Neural cell (in vitro differentiated cells): ENCODE measurements around the gene SYF2. TPM values are rescaled to one million over a fixed set of nuclear protein-coding genes. Genes with fewer than 3 reads are reported as not detected.

Source experiments
- H2AFZ ChIP-seq: fragments of 200-600, 300-800 bp; sonication (generic), shearing (Covaris generic); 2 replicates; pipeline ENCODE4 v1.6.0; 2014; ENCODE audit warnings: low read depth, mild to moderate bottlenecking, antibody characterized with exemption, low read length, moderate library complexity
- H3F3A ChIP-seq: fragments of 200-600 bp; shearing (Covaris generic); 2 replicates; pipeline ENCODE4 v1.6.1; 2016; ENCODE audit warnings: mild to moderate bottlenecking, moderate library complexity, mixed read lengths, antibody characterized with exemption, low read length; ENCODE audit not compliant: insufficient read depth, poor library complexity, severe bottlenecking
- H3K27ac ChIP-seq: fragments of 200-600, 300-800 bp; sonication (generic), shearing (Covaris generic); 2 replicates; pipeline ENCODE4 v1.5.1; 2014; ENCODE audit warnings: mild to moderate bottlenecking, low read length, moderate library complexity
- H3K27me3 ChIP-seq: fragments of 300-800, 200-600 bp; sonication (generic), shearing (Covaris generic); 2 replicates; pipeline ENCODE4 v1.6.0; 2014; ENCODE audit warnings: mild to moderate bottlenecking, low read depth, low read length, moderate library complexity; ENCODE audit not compliant: insufficient read depth
- H3K36me3 ChIP-seq: fragments of 300-800, 200-600 bp; sonication (generic), shearing (Covaris generic); 2 replicates; pipeline ENCODE4 v1.5.1; 2014; ENCODE audit warnings: mild to moderate bottlenecking, antibody characterized with exemption, low read length, moderate library complexity; ENCODE audit not compliant: insufficient read depth
- H3K4me2 ChIP-seq: fragments of 300-800, 200-600 bp; sonication (generic), shearing (Covaris generic); 2 replicates; pipeline ENCODE4 v1.6.0; 2014; ENCODE audit warnings: mild to moderate bottlenecking, low read length
- H3K4me3 ChIP-seq: fragments of 300-800, 200-600 bp; sonication (generic), shearing (Covaris generic); 2 replicates; pipeline ENCODE4 v1.5.1; 2014; ENCODE audit warnings: mild to moderate bottlenecking, low read length, moderate library complexity
- H3K79me2 ChIP-seq: fragments of 200-600 bp; shearing (Covaris generic); replicated peaks from 2 replicates; pipeline ENCODE4 v1.6.0; 2014; ENCODE audit warnings: mild to moderate bottlenecking, low read length, moderate library complexity; ENCODE audit not compliant: insufficient read depth
- H3K9ac ChIP-seq: fragments of 300-800, 200-600 bp; sonication (generic), shearing (Covaris generic); 2 replicates; pipeline ENCODE4 v1.6.1; 2016; ENCODE audit warnings: mild to moderate bottlenecking, low read length, mixed read lengths
- H3K9me2 ChIP-seq: fragments of 200-600 bp; shearing (Covaris generic); 2 replicates; pipeline ENCODE4 v1.6.1; 2016; ENCODE audit warnings: mild to moderate bottlenecking, low read length, mixed read lengths; ENCODE audit not compliant: insufficient read depth
- H3K9me3 ChIP-seq: fragments of 200-600, 300-800 bp; sonication (generic), shearing (Covaris generic); 2 replicates; pipeline ENCODE4 v1.6.1; 2016; ENCODE audit warnings: mild to moderate bottlenecking, mixed run types, low read length, moderate library complexity, mixed read lengths
- H4K20me1 ChIP-seq: fragments of 200-600 bp; shearing (Covaris generic); 2 replicates; pipeline ENCODE4 v1.6.1; 2016; ENCODE audit warnings: mild to moderate bottlenecking, mixed run types; ENCODE audit not compliant: insufficient read depth
- EP300 ChIP-seq: fragments of 450-650 bp; conservative IDR thresholded peaks from 2 replicates; pipeline ENCODE4 v1.6.1; 2014; ENCODE audit warnings: antibody characterized with exemption, mild to moderate bottlenecking, moderate library complexity; ENCODE audit not compliant: poor library complexity, severe bottlenecking
- EZH2 ChIP-seq: fragments of 200-600, 300-800 bp; shearing (Covaris generic), sonication (generic); IDR thresholded peaks from 2 replicates; pipeline ENCODE4 v1.6.1; 2014; ENCODE audit warnings: antibody characterized with exemption, low read length, borderline replicate concordance, mild to moderate bottlenecking; ENCODE audit not compliant: insufficient read depth, poor library complexity, severe bottlenecking
- MXI1 ChIP-seq: fragments of 450-650 bp; conservative IDR thresholded peaks from 2 replicates; pipeline ENCODE4 v1.6.1; 2014; ENCODE audit warnings: antibody characterized with exemption, mild to moderate bottlenecking; ENCODE audit not compliant: poor library complexity, severe bottlenecking
- POLR2AphosphoS5 ChIP-seq: IDR thresholded peaks from 2 replicates; pipeline ENCODE4 v1.6.1; 2012
- RAD21 ChIP-seq: fragments of 450-650 bp; conservative IDR thresholded peaks from 2 replicates; pipeline ENCODE4 v1.6.1; 2014; ENCODE audit warnings: antibody characterized with exemption, mild to moderate bottlenecking, moderate library complexity
- SMC3 ChIP-seq: fragments of 450-650 bp; conservative IDR thresholded peaks from 2 replicates; pipeline ENCODE4 v1.6.1; 2014; ENCODE audit warnings: antibody characterized with exemption, mild to moderate bottlenecking, moderate library complexity; ENCODE audit not compliant: poor library complexity
- TAF1 ChIP-seq: IDR thresholded peaks from 2 replicates; pipeline ENCODE4 v1.6.1; 2012; ENCODE audit warnings: low read depth
- polyA plus RNA-seq: library from polyadenylated mRNA; depleted of rRNA; stranded (reverse); fragments of >200 nt; gene quantifications from 2 replicates; pipeline ENCODE4 v1.2.3, GENCODE V29; 2014
- TF ChIP-seq, protein P1 (sequence below): fragments of 450-650 bp; IDR thresholded peaks from 2 replicates; pipeline ENCODE4 v1.5.1; 2014; ENCODE audit warnings: antibody characterized with exemption, mild to moderate bottlenecking, moderate library complexity; ENCODE audit not compliant: poor library complexity, severe bottlenecking
- TF ChIP-seq, protein P2 (sequence below): IDR thresholded peaks from 2 replicates; pipeline ENCODE4 v1.6.1; 2012; ENCODE audit warnings: borderline replicate concordance

SYF2 gene
- polyA plus RNA-seq, 1 donor from 2014 or later, result 94.1 TPM

DNA sequence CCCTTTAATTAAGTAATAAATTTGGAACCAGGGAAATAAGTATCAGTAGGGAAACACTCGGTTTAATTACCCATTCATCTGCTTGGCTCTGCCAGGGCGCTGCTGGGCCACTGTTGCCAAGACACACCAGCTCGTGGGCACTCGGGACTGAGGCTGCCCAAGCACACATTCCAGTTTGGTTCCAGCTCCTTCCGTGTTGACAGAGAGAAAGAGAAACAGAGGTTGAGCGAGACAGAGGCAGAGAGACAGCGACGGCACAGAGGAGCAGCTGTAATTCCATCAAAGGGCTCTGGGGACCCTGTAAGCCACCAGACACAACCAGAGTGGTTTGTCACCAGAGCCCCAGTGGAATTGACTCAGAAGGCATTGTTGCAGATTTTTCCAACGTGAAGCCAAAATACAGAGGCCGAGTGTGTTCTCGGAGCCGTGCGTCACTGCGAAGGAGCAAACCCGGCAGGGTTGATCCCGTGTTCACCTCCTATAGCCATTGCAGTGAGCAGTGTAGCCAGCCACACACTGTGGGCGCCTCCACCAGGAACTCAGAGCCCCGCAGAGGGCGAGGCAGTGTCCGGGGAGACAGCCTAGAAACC lies 33.5 kb downstream of the SYF2 start:
- TF ChIP-seq, protein P1, sequence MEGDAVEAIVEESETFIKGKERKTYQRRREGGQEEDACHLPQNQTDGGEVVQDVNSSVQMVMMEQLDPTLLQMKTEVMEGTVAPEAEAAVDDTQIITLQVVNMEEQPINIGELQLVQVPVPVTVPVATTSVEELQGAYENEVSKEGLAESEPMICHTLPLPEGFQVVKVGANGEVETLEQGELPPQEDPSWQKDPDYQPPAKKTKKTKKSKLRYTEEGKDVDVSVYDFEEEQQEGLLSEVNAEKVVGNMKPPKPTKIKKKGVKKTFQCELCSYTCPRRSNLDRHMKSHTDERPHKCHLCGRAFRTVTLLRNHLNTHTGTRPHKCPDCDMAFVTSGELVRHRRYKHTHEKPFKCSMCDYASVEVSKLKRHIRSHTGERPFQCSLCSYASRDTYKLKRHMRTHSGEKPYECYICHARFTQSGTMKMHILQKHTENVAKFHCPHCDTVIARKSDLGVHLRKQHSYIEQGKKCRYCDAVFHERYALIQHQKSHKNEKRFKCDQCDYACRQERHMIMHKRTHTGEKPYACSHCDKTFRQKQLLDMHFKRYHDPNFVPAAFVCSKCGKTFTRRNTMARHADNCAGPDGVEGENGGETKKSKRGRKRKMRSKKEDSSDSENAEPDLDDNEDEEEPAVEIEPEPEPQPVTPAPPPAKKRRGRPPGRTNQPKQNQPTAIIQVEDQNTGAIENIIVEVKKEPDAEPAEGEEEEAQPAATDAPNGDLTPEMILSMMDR, result peak; percentile 22
- TF ChIP-seq EP300, result no peak
- no peaks in the 10 kb centered on the region for H3K79me2 ChIP-seq
- H3K9me2 ChIP-seq, result no peaks in the 10 kb centered on the region
- H2AFZ ChIP-seq, result no peak overlapping the region
- peak overlapping the region; percentile 3 for H3K9ac ChIP-seq
- H3F3A ChIP-seq, result no peaks in the 10 kb centered on the region
- no peak overlapping the region for H3K27ac ChIP-seq
- no peaks in the 10 kb centered on the region for H3K27me3 ChIP-seq
- no peaks in the 10 kb centered on the region for H4K20me1 ChIP-seq
- no peak overlapping the region for H3K4me3 ChIP-seq
- no peaks in the 10 kb centered on the region for H3K9me3 ChIP-seq
- H3K4me2 ChIP-seq, result no peak overlapping the region
- H3K36me3 ChIP-seq, result no peaks in the 10 kb centered on the region

DNA sequence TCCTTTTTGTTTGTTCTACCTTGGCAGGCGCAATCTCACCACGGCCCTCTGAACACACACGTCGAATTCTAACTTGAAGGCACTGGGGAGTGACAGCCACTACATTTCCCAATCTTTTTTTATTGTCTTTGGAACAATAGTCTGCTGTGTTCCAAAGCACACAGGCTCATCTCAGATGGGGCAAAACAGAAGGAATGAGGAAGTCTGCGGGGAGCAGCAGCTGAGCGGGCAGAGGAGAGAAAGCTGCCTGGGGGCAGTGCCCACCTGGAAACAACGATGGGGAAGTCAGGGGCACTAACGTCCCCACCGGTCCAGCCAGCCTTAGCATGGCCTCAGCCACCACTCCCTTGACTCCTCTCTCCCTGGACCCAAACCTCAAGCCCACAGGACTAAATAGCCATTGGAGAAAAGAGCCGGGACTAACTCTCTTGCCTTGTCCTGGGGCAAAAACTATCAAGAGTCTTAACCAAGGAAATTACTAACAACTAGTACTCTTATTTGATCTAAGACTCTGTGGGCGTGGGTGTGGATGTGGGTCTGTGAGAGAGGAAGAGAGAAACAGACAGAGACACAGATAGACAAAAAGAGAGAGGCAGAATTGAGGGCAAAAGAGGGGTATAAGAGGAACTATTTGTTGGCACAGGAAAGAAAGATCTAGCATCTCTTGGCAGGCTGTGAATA lies 34.2 kb downstream of the SYF2 start:
- no peaks in the 10 kb centered on the region for H3K36me3 ChIP-seq
- no peaks in the 10 kb centered on the region for H3K79me2 ChIP-seq
- no peak overlapping the region for H3K27ac ChIP-seq
- H3K4me3 ChIP-seq, result no peak overlapping the region
- TF ChIP-seq EP300 (no peak), RAD21 (no peak), POLR2AphosphoS5 (no peak), SMC3 (no peak)
- TF ChIP-seq, protein P1, result no peak
- no peak overlapping the region for H3K9ac ChIP-seq
- H2AFZ ChIP-seq, result no peak overlapping the region
- H3K9me3 ChIP-seq, result no peaks in the 10 kb centered on the region
- no peaks in the 10 kb centered on the region for H3F3A ChIP-seq
- H4K20me1 ChIP-seq, result no peaks in the 10 kb centered on the region
- H3K27me3 ChIP-seq, result no peaks in the 10 kb centered on the region
- H3K9me2 ChIP-seq, result no peaks in the 10 kb centered on the region
- no peak overlapping the region for H3K4me2 ChIP-seq

DNA sequence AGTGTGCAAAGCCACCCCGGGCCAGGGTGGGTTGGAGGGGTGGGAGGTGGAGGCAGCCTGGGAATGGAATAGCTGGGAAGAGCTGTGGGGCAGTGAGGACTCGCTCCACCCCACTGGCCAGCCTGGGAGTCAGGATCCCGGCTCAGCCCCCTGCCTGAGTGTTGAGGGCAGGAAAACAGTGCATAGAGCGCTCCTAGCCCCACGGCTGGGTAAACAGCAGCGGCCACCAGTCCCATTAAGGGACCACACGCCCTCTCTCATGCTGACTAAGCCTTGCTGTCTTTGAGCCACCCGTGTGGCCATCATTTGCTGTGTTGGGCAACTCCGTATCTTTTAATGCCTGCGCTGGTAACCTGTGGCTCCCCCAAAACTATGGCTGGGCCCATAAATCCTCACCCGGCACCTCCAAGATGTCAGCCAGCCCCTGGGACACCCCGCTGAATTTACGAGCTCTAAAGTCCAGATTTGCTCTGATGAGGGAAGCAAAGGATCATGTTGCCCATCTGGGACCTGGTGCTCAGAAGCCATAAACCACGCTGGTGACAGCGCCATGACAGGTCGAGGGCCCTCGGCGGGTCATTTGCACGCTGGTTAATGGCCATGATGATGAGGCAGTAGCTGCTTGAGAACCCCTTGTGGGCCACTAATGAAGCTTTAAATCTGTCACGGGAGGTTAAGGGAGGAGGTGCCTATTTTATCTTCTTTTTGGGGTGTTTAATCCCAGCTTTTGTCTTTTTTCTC lies 34.9 kb downstream of the SYF2 start:
- Histone ChIP-seq H3K36me3 (no peaks in the 10 kb centered on the region), H3K9me2 (no peaks in the 10 kb centered on the region), H3K27ac (no peak overlapping the region), H4K20me1 (no peaks in the 10 kb centered on the region), H3K4me3 (no peak overlapping the region), H3K4me2 (no peak overlapping the region), H3F3A (no peaks in the 10 kb centered on the region), H3K79me2 (no peaks in the 10 kb centered on the region), H2AFZ (no peak overlapping the region), H3K27me3 (no peaks in the 10 kb centered on the region), H3K9ac (no peak overlapping the region), H3K9me3 (no peaks in the 10 kb centered on the region)
- TF ChIP-seq MXI1 (no peak), EP300 (no peak), TAF1 (no peak), RAD21 (no peak), SMC3 (no peak), POLR2AphosphoS5 (no peak), EZH2 (no peak)
- TF ChIP-seq, protein P1, result no peak
- TF ChIP-seq, protein P2, sequence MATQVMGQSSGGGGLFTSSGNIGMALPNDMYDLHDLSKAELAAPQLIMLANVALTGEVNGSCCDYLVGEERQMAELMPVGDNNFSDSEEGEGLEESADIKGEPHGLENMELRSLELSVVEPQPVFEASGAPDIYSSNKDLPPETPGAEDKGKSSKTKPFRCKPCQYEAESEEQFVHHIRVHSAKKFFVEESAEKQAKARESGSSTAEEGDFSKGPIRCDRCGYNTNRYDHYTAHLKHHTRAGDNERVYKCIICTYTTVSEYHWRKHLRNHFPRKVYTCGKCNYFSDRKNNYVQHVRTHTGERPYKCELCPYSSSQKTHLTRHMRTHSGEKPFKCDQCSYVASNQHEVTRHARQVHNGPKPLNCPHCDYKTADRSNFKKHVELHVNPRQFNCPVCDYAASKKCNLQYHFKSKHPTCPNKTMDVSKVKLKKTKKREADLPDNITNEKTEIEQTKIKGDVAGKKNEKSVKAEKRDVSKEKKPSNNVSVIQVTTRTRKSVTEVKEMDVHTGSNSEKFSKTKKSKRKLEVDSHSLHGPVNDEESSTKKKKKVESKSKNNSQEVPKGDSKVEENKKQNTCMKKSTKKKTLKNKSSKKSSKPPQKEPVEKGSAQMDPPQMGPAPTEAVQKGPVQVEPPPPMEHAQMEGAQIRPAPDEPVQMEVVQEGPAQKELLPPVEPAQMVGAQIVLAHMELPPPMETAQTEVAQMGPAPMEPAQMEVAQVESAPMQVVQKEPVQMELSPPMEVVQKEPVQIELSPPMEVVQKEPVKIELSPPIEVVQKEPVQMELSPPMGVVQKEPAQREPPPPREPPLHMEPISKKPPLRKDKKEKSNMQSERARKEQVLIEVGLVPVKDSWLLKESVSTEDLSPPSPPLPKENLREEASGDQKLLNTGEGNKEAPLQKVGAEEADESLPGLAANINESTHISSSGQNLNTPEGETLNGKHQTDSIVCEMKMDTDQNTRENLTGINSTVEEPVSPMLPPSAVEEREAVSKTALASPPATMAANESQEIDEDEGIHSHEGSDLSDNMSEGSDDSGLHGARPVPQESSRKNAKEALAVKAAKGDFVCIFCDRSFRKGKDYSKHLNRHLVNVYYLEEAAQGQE, result no peak
